HG02938 (cell line): ENCODE results near the gene FBXL7.

Experiments used
- ATAC-seq: cut with Tn5 transposase; IDR thresholded peaks from one replicate; pipeline ENCODE4 v1.9.1; 2021; ENCODE audit warnings: mild to moderate bottlenecking, moderate library complexity; ENCODE audit not compliant: unreplicated experiment

Gene FBXL7

DNA sequence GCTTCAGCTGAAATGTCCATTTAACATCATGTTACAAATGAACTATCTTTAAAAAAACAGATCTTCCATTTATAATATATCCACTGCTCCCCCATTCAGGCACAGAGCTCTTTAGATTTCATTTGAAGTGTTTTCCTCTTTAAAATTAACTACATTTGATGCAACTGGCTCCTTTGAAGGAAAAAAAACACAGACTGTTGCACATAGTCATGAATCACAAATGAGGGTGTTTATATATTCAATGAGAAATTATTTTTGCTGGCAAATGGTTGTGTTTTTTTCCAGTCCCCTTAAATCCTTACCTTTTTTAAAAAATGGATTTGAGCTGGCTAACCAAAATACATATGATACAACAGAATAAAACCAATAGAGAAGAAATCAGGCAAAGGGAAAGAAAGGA is 240.4 kb downstream of the FBXL7 start:
- ATAC-seq: no peak

DNA sequence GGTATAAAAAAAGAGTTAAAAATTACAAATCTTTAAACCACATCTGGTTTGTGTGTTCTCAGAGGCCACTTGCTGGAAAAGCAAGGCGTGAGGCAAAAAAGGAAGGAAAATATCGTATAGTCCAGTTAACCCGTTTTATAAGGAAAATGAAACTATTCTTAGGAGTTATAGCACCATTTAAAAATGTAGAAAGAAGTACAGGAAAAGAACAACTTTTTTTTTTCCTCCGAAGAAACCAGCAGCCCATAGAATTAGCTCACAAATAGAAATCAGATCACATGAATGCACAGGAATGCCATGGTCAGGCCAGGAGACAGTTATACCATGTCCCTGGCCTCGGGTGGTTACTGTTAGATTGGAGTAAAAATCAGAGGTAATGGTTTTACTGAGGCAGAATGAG is 241.6 kb downstream of the FBXL7 start:
- no peak for ATAC-seq

DNA sequence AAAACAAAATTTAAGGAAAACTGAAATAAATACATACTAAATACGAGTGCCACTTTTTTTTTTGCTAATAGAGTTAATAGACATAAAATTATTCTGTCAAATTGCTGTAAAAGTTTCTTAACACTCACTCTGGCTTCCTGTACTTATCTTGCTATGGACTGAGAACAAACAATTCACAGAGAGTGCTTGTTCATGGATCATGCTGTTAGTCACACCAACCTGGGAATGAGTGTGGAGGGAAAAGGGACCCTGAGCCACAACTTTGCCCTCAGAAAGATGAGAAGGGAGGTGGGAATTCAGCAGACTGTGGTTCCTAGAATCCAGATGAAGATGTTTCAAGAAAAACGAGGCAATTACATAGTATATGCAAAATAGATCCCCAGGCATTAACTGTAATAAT is 246.9 kb downstream of the FBXL7 start:
- ATAC-seq: no peak

- ATAC-seq: no peak
Measured at GRCh38 chr5:15748266-15748665, 248.3 kb downstream of the FBXL7 start.

DNA sequence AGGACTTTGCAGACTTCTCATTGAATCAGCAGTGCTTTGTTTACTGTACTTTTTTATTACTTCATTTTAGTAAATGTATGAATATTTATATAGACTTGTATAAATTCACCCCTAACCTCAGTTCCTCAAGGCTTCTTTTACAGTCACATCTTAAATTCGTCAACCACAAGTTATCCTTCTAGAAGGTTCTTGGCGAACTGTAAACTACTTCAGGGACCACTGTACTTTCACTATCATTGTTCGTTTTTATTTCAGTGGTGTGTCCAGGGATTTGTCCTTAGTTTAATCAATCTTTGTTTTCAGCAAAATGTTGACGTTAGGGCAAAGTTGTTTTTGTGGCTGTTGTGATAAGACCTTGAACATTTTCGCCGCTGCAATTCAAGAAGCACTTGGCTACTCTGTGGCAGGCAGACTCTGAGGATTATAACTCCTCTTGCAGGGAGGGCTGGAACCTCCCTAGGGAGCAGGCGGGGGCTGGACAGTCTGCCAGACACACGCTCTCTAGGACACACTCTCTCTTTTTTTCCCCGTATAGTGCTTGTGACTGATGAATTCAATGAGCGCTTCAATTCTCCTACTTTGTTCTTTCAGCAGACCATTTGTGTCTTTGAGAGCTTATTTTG is 252.8 kb downstream of the FBXL7 start:
- no peak for ATAC-seq

- ATAC-seq: no peak
Measured at GRCh38 chr5:15753752-15754151, 253.8 kb downstream of the FBXL7 start.

DNA sequence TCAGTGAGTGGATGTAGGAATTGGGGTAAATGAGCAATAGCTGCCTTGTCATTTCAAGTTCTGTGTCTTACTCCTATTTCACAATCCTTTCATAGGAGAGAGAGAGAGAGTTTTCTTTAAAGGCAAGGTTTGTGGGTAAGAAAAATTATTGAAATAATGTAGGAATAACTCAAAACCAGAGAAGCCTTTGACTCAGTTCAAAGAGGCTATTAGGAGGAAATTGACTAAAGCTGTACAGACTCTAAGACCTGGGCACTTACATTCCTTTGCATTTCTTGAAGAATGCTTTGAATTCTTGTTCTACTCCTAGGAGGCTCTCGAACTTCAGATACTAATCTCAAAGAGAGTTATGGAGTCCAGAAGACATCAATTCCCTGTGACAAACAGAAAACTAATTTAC is 257.1 kb downstream of the FBXL7 start:
- ATAC-seq: no peak

DNA sequence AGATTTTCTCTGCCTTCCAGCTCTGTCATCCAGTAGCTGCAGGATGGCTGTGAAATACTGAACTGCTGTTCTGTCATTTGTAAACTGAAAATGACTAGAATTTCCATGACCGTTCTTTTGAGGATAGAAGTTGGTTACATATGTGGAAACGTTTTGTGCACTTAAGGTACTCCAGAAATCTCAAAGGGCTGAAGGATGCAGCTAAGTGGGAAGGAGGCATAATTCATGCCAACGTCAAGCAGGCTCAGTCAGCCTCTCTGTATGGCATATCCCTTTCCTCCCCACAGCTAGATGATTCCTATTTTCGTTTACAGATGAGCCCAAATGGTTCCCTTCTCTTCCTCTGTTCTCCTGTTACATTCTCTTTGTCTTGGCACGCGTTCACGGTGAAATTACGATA is 257.6 kb downstream of the FBXL7 start:
- ATAC-seq: no peak

GRCh38 chr5:15762668-15763067 is 262.7 kb downstream of the FBXL7 start:
- no peak for ATAC-seq

GRCh38 chr5:15763754-15764153 is 263.8 kb downstream of the FBXL7 start:
- ATAC-seq: no peak

GRCh38 chr5:15768936-15769335 is 269.0 kb downstream of the FBXL7 start:
- ATAC-seq: no peak

DNA sequence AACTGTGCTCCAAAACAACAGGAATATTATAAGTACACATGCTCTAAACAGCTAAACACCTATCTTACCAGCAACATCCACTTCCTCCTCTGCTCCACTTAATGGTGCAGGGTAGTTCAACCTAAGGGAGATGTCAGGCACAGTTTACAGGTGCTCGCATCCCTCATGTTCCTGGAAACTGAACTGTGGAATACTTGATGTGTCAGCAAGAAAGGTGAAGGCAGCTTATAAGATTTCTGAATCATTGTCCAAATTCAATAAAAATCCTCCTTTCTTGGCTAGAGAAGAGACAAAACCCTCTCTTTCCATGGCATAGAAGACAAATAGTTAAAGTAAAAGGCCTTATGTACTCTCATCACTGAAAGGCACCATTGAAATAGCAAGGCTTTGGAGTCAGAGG is 272.2 kb downstream of the FBXL7 start:
- ATAC-seq: no peak

DNA sequence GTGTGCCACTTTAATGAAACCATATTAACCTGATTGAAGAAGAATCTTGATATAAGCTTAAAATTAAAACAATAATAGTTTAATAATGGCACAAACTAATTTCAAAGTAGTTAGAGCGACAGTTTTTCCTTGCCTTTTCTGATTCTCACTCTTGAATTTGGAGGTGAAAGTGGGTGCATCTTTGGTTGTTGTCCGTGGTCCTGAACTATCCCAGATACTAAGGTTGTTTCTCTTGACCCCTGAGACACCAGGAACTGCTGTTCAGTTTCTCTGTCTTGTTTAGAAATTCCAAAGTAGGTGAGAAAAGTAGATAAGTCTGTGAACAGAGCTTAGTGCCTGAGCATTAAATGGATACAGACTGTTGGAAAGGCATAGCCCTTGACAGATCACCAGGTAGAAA is 274.7 kb downstream of the FBXL7 start:
- ATAC-seq: no peak

- ATAC-seq: no peak
Measured at GRCh38 chr5:15776346-15776745, 276.4 kb downstream of the FBXL7 start.

DNA sequence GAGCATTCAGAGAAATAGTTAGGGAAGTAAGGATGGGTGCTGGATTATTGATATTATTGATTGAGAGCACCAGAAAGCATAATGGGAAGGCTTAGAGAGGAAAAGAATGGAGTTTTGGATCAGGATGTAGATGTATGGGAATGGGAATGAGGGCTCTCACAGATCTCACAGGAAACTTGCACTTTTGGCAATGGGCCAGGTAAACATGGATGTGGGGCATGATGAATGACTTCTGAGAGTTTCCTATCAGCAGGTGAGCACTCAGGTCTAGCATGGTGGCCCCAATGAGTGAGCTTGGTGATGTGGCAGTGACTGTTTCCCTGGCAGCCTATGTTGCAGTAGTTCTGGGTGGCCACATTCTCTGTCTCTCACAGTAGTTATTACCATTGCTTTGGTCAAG is 283.8 kb downstream of the FBXL7 start:
- no peak for ATAC-seq

DNA sequence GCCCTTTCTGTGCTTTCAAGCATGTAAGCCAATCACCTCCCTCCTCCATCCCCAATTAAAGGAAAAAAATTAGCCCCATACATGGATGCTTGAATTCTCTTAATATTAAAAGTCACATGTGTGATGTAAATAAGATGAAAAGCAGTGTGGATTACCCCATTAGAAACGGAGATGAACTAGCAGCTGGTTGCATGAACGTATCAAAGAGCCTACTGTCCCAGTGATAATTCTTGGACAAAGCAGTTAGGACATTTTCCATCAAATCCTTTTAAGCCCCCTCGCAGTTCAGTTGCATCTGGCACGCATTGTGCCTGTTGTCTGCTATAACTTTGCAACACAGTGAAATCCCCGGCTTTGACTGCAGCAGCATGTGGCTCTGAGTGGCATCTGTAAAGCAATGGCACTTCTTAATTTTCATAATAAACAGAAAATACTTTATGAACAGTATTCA is 285.6 kb downstream of the FBXL7 start:
- no peak for ATAC-seq

DNA sequence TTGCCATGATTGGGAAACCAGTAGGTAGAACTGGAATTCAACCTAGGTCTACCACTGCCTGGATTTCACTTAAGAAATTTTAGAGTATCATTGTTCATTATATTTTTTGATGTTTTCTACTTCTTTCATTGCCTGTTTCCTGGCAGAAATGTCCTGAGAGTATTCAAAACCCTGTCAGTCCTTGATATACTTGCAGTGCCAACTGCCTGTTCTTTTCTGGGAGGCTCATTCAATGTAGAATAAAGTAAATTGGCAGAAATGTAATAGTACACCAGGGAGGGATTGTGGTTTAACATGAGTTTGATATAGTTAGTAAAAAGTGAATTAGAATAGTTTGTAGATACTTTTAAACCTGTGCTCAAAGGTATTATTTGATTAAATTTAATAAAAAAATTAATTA is 286.3 kb downstream of the FBXL7 start:
- ATAC-seq: no peak

DNA sequence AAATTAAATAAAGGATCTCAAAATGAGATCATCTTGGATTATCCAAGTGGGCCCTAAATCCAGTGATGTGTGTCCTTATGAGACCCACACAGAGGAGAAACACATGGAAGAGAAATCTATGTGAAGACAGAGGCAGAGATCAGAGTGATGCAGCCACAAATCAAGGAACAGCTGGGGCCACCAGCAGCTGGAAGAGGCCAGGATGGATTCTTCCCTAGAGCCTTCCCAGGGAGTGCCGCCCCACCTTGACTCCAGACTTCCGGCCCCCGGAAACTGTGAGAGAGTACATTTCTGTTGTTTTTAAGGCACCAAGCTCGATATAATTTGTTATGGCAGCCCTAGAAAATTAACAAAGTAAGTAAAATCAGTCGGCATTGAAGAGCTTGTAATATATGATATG is 286.9 kb downstream of the FBXL7 start:
- ATAC-seq: no peak

GRCh38 chr5:15787681-15788080 is 287.7 kb downstream of the FBXL7 start:
- no peak for ATAC-seq

- ATAC-seq: no peak
Measured at GRCh38 chr5:15789642-15790041, 289.7 kb downstream of the FBXL7 start.

GRCh38 chr5:15790446-15791018 is 290.6 kb downstream of the FBXL7 start:
- ATAC-seq: no peak

- no peak for ATAC-seq
Measured at GRCh38 chr5:15791274-15791673, 291.3 kb downstream of the FBXL7 start.

DNA sequence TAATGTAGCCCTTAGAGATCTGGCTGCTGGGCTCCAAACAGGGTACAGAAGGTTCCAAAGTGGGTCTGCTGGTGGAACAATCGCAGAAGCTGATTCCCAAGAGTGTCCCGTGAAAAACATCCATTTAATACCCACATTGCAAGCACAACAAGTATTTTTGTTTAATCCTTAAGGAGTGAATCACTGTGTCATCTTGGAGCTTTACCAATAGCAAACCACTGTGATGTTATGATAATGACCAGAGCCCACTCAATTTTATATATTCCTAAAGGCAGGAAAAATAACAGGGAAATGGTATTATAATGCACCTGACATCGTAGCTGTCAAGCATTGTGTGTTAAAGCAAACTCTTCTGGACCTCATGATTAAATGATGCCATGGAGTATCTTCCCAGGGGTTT is 291.9 kb downstream of the FBXL7 start:
- no peak for ATAC-seq
